Left forelimb (tissue), 1 donor: ENCODE measurements around the gene AP3D1.
"Not testable (repeated sequence)": the region's sequence is repeated elsewhere in the genome, so short reads cannot be mapped to it uniquely, and the experiment has no call there.

ENCODE experiments used
- DNase-seq: peaks from one replicate; pipeline ENCODE4 v3.0.0-alpha.2; 2018; ENCODE audit warnings: low spot score

The AP3D1 gene

DNA sequence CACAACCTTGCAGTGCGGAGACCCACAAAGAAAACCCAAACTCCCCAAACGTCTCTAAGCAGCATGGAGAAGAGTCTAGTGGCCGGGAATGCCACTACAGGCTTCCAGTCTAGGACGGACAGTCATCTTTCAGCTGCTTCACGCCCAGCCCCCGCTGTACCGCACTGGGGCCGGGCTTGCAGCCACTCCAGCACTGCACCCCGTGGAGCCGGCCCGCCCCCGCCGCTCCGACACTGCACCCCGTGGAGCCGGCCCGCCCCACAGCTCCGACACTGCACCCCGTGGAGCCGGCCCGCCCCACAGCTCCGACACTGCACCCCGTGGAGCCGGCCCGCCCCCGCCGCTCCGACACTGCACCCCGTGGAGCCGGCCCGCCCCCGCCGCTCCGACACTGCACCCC lies 23.1 kb downstream of the AP3D1 start:
- DNase-seq = not testable (repeated sequence)

DNA sequence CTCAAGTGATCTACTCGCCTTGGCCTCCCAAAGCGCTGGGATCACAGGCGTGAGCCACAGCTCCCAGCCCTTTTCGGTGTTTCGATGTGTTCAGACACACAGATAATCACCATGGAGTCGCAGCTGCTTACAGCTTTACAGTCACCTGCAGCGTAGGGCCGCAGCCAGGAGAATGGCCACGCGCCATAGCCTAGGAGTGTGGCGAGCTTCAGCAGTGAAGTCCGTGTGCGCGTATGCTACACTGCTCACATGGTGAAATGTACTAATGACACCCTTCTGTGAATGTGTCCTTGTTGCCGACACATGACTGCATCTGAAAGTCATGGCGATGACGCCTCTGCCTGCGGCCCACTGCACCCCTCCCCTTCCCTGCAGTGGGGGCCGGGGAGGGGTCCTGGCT lies 23.6 kb downstream of the AP3D1 start:
- no peak for DNase-seq

DNA sequence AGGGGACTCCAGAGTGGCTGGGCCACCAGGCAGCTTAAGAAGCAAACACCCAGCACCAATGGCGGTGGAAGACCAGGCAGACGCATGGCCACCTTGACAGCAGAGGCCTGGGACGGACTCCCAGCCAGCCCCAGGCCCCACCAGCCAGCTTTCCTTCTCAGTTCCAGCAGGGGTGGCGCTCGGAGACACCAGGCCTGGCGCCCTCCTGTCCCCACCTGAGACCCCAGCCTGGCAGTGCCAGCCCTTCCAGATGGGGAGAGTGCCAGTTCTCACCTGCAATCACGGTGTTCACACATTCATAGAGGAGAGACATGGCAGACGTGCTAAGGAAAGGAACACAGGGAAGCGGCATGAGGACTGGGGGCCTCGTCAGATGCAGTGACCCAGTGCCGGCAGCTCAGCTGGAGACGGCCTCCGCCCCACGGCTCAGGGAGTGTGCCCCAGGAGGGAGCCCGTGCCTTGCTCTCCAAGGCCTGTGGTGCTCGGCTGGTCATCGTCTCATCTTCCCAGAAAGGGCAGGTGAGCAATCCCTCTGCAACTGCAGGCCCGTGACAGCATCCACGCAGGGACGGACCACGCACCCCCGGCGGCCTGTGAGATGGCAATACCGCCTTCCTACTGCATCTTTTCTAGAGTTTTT lies 24.4 kb downstream of the AP3D1 start:
- no peak for DNase-seq

DNA sequence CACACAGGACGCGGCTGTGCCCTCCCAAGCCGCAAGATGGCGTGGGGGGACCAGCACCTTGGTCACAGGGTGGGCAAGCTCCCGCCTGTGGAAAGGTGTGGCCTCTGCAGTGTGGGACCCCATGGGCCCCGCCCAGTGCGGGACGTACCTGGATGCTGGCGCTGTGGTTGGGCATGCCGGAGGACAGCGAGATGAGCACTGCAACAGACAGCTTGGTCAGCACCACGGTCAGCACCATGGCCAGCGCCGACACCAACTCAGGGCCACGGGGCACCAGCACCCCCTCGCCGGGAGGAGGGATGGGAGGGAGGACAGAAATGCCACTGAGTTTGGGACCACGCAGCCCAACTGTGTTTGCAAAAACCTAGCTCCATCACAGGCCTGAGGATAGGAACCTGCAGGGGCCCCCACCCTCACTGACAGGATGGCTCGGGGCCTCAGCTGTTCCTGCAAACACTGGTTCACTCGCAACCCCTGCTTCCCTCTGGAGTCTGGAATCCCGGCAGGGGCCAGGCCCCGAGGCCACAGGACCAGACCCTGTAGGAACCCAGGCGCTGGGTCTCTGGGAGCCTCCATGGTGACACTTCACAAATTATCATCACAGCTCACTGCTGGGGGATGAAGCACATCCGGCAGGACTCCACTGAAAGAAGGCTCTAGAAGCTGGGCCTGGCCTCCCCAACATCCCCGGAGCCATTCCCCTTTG lies 27.5 kb downstream of the AP3D1 start:
- DNase-seq = no peak

DNA sequence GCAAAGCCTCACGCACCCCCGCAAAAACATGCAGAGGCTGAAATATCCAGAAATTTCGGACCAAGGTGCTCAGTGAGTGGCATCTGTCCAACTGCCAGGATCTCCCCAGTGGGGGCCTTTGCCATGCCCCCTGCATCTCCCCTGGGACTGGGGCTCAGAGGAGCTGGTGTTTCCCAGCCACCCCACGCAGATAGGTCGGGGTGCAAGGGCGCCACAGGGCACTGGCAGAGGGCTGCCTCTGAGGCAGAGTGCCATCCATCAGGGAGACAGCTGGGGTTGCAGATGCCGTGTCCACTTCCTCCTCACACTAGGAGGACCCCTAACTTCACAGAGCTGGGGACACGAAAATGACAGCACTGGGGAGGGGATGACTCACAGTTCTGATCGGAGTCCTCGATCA lies 28.4 kb downstream of the AP3D1 start:
- DNase-seq = no peak

DNA sequence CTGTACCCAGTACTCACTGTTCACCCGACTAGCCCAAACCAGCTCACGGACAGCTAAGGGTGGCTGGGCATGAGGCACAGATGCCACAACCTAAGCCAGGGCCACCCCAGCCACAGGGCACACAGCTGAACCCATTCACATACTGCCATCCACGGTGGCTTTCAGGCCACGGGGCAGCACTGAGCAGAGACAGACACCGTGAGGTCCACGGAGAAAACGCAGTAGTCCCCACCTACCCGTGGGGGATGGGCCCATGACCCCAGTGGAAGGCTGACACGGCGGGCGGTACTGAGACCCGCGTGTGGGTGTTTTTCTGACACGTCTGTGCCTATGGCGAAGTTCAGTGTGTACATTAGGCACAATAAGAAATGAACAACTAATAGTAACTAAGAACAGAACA lies 29.1 kb downstream of the AP3D1 start:
- no peak for DNase-seq

DNA sequence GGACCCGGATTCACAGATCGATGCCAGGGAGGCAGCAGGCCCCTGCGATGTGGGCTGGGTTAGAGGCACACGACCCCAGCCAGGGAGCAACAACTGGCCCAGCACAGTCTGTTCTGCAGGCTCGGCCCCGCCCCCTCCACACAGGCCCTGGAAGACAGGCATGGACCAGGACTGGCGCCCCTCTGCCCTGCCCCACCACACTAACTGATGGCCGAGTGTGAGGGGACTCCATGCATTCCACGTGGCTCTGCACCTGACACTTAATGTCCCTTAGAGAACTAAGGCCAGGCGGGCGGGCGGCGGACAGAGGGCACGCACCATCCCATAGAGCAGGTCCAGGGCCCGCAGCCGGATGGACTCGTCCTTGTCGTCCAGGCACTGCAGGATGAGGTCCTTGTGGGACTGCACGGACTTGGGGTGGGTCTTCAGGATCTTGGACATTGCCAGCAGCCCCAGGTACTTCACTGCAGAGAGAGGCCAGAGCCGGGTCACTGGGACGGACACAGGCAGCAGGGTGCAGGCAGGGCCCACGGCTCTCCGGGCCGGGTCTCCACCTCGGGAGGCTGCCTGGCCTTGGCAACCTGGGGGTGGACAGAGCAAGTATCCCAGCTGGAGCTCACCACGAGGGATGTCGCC lies 29.8 kb downstream of the AP3D1 start:
- no peak for DNase-seq

DNA sequence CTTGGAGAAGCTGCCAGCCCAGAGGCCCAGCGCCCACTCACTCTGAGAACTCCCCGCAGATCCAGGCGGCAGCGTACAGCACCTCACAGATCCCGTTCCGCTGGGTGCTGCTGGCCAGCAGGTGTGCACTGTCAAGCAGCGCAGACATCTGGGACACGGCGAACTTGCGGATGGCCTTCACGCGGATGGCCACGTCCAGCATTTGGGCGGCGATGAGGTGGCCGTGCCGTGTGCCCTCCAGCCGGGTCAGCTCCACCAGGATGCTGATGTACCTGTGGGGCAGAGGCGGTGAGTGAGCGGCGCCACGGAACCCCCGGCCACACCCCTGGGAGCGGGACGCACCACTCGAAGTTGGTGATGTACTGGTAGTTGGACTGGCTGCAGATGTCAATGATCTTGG lies 30.5 kb downstream of the AP3D1 start:
- DNase-seq = no peak

DNA sequence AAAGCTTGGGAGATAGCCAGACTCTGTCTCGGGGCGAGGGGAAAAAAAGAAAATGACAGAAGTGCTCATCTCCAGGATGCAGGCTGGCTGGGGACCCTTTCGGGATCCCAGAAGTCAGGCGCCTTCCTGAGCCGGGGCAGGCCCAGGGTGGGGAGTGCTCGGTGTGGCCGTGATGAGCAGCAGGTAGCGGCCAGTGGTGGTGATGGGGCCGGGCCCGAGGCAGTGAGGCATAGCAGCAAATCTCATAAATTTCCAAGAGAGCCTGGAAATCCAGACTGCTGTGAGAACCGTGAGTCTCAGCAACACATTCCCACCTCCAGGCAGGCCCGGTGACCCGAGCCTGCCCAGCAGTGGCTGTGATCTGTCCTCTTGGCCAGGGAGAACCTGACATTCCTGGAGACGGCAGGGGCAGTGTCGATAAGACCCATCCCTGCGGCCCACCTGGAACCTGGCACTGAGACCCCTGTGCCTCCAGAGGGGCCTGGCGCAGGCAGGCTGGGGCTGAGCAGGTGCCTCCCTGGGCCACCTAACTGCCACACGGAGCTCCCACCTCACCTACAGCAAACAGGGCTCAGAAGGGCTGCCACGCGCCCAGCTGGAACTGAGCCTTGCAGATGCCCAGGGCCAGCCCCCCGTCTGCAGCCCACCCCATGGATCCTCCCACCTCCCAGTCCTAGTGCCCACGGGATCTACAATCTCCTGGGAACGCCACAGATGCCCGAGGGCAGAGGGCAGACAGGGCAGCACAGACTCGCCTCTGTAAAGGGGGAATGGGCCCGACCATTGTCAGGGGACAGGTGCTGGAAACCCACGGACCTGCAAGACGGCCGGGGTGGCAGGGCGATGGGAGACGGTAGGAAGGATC lies 31.2 kb downstream of the AP3D1 start:
- DNase-seq = no peak

DNA sequence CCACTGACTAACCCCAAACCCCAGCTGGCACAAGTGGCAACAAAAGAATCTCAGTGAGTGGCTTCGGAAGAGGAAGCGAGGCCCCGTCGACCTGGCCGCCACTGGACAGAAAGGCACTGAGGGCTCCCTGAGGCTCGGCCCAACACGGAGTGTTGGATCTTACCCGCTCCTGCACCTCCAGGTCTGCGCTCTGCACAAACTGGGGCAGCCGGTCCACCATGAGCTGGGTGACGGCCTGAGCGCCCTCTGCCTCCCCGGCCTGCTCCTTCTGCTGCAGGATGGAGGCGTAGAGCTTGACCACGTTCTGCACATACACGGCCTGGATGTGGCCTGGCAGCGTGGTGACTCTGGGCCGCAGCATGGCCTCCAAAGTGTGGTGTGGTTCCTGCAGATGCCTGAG lies 32.9 kb downstream of the AP3D1 start:
- DNase-seq = no peak

DNA sequence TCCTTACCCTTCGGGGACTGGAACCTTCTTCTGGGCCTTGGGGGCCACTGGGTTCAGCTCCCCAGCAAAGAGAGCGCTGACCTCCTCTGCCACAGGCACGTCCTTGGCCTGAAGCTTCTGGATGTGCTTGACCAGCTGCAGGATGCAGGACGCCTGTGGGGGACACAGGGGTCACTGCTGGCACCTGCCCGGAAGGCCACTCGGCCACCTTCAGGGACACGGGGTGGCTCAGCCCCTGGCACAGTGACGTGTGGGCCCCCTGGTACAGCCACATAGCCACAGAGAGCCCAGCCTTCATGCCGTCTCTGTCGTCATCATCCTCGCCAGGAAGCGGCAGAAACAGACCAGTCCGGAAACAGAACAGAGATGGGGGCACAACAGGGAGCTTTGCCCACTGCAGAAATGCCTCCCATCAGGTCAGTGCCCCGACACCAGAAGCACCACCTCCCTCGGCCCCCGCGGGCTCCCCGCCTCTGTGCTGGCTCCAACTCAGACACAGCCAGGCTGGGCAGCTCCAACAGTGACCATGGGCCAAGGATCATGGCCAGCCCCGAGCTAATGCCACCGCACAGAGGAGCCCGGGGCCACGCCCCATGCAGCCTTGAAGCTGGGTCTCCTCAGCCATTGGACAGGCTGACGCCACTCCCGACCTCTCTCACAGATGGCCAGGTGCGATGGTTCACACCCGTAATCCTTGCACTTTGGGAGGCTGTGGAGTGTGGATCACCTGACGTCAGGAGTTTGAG lies 34.0 kb downstream of the AP3D1 start:
- no peak for DNase-seq

DNA sequence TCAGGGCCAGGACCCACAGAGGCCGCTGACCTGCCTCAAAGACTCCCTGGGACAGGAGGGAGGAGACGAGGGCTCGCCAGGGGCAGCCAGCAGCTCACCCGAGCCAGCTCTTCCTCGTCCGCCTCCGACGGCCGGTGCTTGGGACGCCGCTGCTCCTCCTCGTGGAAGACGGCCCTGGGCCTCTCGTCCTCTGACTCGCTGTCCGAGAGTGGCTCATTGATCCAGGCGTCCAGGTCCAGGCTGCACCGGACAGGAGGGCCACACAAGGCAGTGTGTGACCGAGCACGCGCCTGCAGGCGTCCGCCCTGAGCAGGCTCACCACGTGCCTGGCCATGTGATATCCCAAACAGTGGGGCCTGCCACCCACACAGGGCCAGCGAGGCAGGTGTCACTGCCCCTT lies 34.9 kb downstream of the AP3D1 start:
- no peak for DNase-seq

DNA sequence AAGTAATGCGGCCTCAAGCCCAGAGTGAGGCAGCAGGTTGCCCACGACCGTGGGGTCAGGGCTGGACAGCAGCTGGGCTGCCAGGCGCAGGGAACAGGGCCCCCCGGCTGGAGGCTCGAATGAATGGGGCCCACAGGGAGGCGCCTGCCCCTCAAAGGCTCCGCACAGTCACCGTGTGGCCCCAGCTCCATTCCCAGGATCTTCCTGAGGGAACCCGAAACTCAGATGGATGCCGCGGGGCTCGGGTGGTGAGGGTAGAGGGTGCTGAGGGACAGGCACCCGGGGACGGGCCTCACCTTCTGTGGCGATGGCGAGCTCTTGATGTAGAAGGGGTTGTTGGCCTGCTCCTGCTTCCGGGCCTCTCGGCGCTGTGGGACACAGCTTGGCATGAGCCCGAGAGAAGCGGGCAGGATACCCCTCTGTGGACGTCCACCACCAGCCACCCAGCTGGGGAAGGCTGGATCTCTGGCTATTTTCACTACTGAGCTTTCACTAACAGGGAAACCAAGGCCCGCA lies 35.4 kb downstream of the AP3D1 start:
- no peak for DNase-seq

DNA sequence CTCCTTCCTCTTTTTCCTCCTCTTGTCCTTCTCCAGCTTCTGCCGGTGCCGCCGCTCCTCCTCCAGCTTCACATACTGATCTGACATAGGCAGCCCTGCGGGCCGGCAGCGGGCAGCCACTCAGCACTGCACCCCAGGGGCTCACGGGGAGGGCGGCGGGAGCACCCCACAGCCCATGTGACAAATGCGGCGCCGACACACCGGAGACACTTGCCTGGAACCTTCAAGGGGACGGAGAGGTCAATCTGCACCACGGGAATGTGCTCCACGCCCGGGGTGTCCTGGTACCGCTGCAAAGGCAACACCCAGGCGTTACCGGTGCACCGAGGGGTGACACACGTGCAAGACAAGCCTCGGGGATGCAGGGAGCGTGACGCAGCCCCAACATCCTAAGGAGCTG lies 36.0 kb downstream of the AP3D1 start:
- no peak for DNase-seq

DNA sequence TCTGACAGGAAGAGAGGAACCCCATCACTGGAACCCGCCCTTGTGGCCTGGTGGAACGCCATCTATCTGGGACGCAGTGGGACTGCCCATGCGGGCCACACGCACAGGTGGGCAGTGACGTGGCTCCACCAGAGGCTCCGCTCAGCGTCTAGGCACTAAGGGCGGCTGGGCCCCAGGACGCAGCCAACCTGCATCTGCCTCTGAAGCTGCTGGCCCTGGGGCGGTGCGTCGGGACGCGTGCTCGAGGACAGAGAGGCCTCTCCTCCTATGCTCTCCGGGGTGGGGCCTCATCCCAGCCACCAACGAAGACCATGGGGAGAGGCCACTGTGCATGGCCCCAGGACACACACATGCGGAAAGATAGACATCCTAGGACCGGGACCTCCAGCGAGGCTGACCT lies 36.5 kb downstream of the AP3D1 start:
- DNase-seq = no peak

DNA sequence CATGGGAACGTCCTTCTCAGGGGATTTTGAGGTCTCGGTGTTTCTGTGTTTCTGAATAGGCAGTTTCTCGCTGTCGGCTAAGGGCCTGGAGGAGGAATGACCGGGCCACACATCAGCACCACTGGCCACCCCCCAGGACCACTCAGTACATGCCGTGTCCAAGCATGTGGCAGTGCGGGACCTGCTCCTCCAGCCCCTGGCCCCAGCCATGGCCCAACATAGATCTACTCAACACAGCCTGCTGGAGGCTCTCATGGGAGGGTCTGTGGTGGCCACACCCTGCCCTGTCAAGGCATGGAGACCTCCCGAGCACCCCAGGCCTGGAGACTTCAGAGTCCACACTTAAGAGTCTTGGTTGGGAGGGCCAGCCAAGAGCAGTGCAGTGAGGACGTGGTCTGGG lies 37.1 kb downstream of the AP3D1 start:
- no peak for DNase-seq

DNA sequence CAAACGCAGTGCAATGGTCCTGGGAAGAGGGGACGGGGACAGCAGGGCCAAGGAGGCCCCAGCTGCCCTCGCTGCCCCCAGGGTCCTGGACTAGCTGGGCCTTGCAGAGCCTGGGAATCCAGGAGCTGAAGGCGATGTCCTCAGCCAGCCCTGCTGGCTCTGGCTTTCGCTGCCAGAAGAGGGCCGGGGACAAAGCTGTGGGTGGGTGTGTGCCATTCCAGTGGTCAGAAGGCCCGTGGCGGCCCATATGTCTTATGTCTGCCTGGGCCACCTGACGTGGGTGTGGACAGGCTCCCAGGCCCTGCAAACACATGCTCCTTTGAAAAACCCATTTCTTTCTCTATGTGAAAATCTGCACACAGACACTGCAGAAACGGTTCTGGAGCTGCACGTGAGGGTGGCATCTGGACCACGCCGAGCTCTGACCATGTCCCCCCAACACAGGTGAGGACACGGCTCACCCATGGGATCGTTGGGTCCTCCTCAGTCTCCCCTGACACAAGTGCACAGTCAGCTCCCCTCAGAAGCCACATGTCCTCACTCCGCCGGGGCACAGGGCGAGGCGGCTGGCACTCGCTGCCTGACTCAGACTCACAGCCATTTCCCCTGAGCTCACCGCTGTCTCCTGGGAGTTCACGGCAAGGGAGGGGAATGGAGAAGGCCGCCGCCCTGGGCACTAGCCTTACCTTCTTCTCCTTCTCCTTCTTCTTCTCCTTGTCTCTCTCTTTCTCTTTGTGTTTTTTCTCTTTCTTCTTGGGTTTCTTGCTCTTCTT lies 37.7 kb downstream of the AP3D1 start:
- no peak for DNase-seq

DNA sequence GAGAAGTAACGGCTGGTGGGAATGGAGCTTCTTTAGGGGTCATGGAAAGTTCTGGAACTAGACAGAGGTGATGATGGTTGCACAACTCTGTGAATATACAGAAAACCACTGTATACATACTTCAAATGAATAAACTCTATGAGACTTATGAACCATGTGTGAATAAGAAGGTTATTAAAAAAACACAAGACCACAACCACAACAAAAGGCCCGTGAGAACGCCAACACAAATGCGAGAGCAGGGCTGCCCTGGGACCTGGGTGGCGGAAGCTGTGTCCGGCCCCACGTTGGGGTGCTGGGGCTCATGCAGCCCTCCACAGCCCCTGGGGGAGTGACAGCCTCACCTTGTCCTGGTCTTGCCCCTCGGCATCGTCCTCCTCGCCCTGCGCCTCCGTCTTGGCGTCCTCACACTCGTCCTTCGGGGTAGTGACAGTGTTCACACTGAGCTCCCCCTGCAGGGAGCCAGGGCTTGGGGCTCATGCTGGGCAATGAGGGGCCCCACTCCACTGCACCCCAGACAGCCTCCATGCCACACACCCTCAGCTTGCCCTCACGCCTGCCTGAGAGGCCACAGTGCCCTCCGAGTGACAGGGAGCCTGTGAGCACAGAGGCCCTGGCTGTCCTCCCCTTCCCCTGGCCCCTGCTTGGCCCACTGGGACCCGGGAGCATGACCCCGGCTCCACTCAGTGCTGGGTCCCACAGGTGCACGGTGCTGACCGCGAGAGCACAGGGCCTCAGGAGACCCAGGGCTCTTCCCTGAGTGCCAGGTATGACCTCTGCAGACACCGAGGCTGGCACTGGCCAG lies 38.6 kb downstream of the AP3D1 start:
- no peak for DNase-seq

DNA sequence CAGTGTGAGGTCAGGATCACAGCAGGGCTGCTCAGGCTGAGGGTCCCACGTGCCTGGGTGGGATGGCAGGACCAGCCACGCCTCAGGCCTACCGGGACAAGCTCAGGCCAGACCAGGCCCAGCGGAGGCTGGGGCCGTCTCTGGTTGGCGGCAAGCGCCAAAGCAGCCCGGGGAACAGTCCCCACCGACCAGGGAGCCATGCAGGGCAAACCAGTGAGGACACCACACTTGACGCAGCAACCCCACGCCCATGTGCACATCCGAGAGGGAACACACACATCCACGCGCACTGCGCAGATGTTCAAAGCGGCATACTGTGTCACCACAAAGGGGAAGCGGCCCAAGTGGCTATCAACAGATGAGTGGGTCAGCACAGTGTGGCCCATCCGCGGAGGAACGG lies 39.5 kb downstream of the AP3D1 start:
- DNase-seq = no peak

DNA sequence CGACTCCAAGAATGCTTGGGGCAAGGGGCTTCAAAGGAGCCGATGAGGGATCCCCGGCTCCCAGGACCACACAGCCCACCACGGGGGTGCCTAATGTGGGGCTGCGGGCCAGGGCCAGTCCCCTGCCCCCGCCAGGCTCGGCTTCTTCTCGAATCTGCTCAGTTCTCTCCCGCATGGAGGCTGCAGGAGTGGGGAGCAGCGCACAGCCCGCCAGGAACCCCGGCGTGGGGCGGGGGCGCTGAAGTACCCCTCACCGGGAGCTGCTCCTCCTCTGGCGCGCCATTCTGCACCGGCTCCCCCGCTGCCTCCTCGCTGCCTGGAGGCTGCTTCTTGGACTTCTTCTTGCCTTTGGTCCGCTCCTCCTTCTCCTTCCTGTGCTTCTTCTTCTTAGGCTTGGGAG lies 39.9 kb downstream of the AP3D1 start:
- DNase-seq = no peak
